ENCODE data around the gene QSOX1. TPM values are rescaled to one million over a fixed set of nuclear protein-coding genes. Genes with fewer than 3 reads are reported as not detected.

Gene QSOX1
- total and polyA plus RNA-seq, 8 donors: 67.5 to 143 (median 112) TPM

- DNase-seq: no peak
- H3K4me3 ChIP-seq: no peak overlapping the region
Measured at GRCh38 chr1:180236698-180237509, 82.2 kb downstream of the QSOX1 start.

GRCh38 chr1:180237869-180238476 is 83.3 kb downstream of the QSOX1 start:
- DNase-seq (no peak), ATAC-seq (no peak), FAIRE-seq (no peak)
- Histone ChIP-seq H3K36me3 (no peaks in the 10 kb centered on the region), H3K4me1 (peaks cover 5 to 12% (median 8%) of the 10 kb centered on the region in 3 donors), H3K4me3 (no peak overlapping the region), H3K9me3 (no peaks in the 10 kb centered on the region), H3K27me3 (peaks cover 8 to 85% (median 25%) of the 10 kb centered on the region in 4 donors), H3K27ac (no peak overlapping the region)
- 35 to 36% methylated on average over 7 of the region's 7 CpGs for WGBS, 2 donors
- intact Hi-C loops (cut with DNase I): no loop called here
- TF ChIP-seq, protein P1, sequence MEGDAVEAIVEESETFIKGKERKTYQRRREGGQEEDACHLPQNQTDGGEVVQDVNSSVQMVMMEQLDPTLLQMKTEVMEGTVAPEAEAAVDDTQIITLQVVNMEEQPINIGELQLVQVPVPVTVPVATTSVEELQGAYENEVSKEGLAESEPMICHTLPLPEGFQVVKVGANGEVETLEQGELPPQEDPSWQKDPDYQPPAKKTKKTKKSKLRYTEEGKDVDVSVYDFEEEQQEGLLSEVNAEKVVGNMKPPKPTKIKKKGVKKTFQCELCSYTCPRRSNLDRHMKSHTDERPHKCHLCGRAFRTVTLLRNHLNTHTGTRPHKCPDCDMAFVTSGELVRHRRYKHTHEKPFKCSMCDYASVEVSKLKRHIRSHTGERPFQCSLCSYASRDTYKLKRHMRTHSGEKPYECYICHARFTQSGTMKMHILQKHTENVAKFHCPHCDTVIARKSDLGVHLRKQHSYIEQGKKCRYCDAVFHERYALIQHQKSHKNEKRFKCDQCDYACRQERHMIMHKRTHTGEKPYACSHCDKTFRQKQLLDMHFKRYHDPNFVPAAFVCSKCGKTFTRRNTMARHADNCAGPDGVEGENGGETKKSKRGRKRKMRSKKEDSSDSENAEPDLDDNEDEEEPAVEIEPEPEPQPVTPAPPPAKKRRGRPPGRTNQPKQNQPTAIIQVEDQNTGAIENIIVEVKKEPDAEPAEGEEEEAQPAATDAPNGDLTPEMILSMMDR (IDR thresholded peaks at IDR 0.05): no peak

More at GRCh38 chr1:180236698-180237509, 82.2 kb downstream of the QSOX1 start:
- Histone ChIP-seq H3K4me1 (peaks cover 5 to 12% (median 8%) of the 10 kb centered on the region in 3 donors), H3K9me3 (no peaks in the 10 kb centered on the region), H3K27me3 (peaks cover 8 to 94% (median 26%) of the 10 kb centered on the region in 4 donors), H3K27ac (no peak overlapping the region), H3K36me3 (no peaks in the 10 kb centered on the region)
- ATAC-seq: no peak
- intact Hi-C loops (cut with DNase I): no loop called here
- WGBS, 2 donors: 11 to 12% methylated on average over 16 of the region's 16 CpGs
- no peak for FAIRE-seq
- TF ChIP-seq, protein P1 (IDR thresholded peaks at IDR 0.05): no peak

GRCh38 chr1:180238675-180239074 is 84.0 kb downstream of the QSOX1 start:
- FAIRE-seq: no peak
- DNase-seq: peak in 1 of 6 donors; percentile 10
- Histone ChIP-seq H3K9me3 (no peaks in the 10 kb centered on the region), H3K4me3 (no peak overlapping the region), H3K27me3 (peaks cover 8 to 78% (median 21%) of the 10 kb centered on the region in 4 donors), H3K27ac (no peak overlapping the region), H3K36me3 (no peaks in the 10 kb centered on the region), H3K4me1 (peaks cover 5 to 12% (median 5%) of the 10 kb centered on the region in 3 donors)
- ATAC-seq: no peak
- intact Hi-C loops (cut with DNase I): no loop called here
- 51 to 54% methylated on average over 7 of the region's 7 CpGs for WGBS, 2 donors
- TF ChIP-seq, protein P1 (IDR thresholded peaks at IDR 0.05): no peak

DNA sequence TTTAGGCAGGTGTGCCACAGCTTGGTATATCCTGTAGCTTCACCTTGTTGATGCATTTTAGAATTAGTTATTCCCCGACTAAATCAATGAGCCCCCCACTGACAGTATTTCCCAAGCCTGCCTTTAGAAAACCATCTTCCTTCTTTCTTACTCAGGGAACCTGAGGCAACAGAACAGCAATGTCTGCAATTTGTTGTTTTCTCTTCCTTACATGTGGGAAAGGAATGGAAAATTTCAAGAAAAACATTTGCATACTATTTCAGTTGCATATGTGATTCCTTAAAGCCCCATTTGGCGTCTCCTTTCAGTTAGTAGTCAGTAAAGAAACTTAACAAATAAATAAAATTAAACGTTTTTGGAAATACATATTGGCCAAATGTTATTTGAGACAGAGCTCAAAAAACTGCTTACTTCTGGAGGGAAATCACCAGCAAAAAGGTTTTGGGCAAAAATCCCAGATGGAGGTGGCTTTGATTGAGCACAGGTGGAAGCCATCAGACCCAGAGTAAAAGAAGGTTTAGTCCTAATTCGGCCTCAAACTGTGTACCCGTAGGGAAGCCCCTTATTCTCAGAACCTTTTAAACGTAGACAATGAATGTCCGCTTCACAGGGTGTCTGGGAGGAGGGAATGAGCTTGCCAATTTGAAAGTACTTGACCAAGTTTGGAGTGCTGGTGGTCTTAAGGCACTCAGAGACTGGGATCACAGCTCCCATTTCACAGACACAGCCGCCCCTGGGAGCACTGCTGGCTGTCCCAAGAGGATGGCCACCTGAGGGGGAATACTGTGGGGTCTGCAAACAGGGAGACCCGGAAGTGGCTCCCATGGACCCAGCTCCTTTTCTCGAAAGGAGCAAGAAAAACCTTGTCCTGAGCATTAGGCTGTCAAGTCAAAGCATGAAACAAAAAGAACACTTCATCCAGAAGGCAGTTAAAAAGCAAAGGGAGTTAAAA is 84.8 kb downstream of the QSOX1 start:
- FAIRE-seq: no peak
- TF ChIP-seq, protein P1 (IDR thresholded peaks at IDR 0.05): no peak
- H3K27ac ChIP-seq: no peak overlapping the region
- H3K4me1 ChIP-seq: peaks cover 3 to 10% (median 5%) of the 10 kb centered on the region in 3 donors
- no peaks in the 10 kb centered on the region for H3K9me3 ChIP-seq
- intact Hi-C loops (cut with DNase I): no loop called here
- H3K27me3 ChIP-seq: peaks cover 8 to 73% (median 20%) of the 10 kb centered on the region in 4 donors
- no peak for ATAC-seq
- WGBS, 2 donors: 33 to 38% methylated on average over 10 of the region's 10 CpGs
- no peak overlapping the region for H3K4me3 ChIP-seq
- DNase-seq: peak in 1 of 6 donors; percentile 13
- no peaks in the 10 kb centered on the region for H3K36me3 ChIP-seq

All from pancreas (tissue), 10 donors.